Skeletal muscle tissue (tissue), 5 donors: ENCODE results near the gene C1R. TPM values are rescaled to one million over a fixed set of nuclear protein-coding genes. Genes with fewer than 3 reads are reported as not detected.

Experiments
- H3K27ac ChIP-seq: one replicate; pipeline ENCODE4 v1.7.0; 2013; ENCODE audit warnings: mild to moderate bottlenecking, low read depth, low read length, inconsistent platforms
- H3K27me3 ChIP-seq, 3 donors: one replicate each; pipeline ENCODE4 v1.7.0; 2013; ENCODE audit warnings: low read length in 3 of 3; ENCODE audit not compliant: control insufficient read depth in 3 of 3, insufficient read depth in 3 of 3
- H3K36me3 ChIP-seq, 3 donors: one replicate each; pipeline ENCODE4 v1.7.0; 2013; ENCODE audit warnings: low read length in 3 of 3; ENCODE audit not compliant: control insufficient read depth in 3 of 3, insufficient read depth in 3 of 3
- H3K4me1 ChIP-seq, 3 donors: one replicate each; pipeline ENCODE4 v1.7.0; 2013; ENCODE audit warnings: low read length in 3 of 3, mild to moderate bottlenecking in 3 of 3; ENCODE audit not compliant: control insufficient read depth in 3 of 3, insufficient read depth in 3 of 3
- H3K4me3 ChIP-seq, 3 donors: one replicate each; pipeline ENCODE4 v1.7.0; 2013; ENCODE audit warnings: low read length in 3 of 3
- H3K9ac ChIP-seq, 3 donors: one replicate each; pipeline ENCODE4 v1.7.0; 2013; ENCODE audit warnings: low read length in 3 of 3, mild to moderate bottlenecking in 3 of 3, moderate library complexity in 2 of 3, low read depth in 1 of 3
- H3K9me3 ChIP-seq, 3 donors: one replicate each; pipeline ENCODE4 v1.7.0; 2013; ENCODE audit warnings: low read length in 3 of 3; ENCODE audit not compliant: control insufficient read depth in 3 of 3
- small RNA-seq: library from RNA; depleted of rRNA; stranded (forward); fragments of <200 nt; gene quantifications from one replicate; pipeline ENCODE3, GENCODE V24; 2014
- total RNA-seq: library from RNA; depleted of rRNA; stranded (reverse); fragments of >200 nt; gene quantifications from one replicate; pipeline ENCODE4 v1.2.3, GENCODE V29; 2014
- donor health status: Osteomylitis.

Gene C1R
- total RNA-seq, 1 donor from 2014 or later: 76.7 TPM

- Histone ChIP-seq H3K9me3 (no peaks in the 10 kb centered on the region), H3K27ac (no peak overlapping the region)
These were observed 60.9 kb downstream of the C1R start for GRCh38 chr12:7031306-7031705.

More at GRCh38 chr12:7031306-7031705, 60.9 kb downstream of the C1R start:
- H3K4me3 ChIP-seq: no peak overlapping the region
- no peaks in the 10 kb centered on the region for H3K36me3 ChIP-seq
- no peak overlapping the region for H3K9ac ChIP-seq
- no peaks in the 10 kb centered on the region for H3K27me3 ChIP-seq
- no peaks in the 10 kb centered on the region for H3K4me1 ChIP-seq

Small RNAs within 50 kb of the gene (small RNA-seq; reads per million reads assigned to genes)
- not detected for gene AC006512.1
- not detected for gene RNU6-485P

Other genes starting within 250 kb of the C1R start
- gene CDCA3, start 241.2 kb downstream of the C1R start, total RNA-seq: 3.1 TPM
- 61.6 TPM for gene USP5, start 240.3 kb downstream of the C1R start, total RNA-seq
- 1,878 TPM for gene TPI1, start 224.9 kb downstream of the C1R start, total RNA-seq
- gene SPSB2, start 219.1 kb downstream of the C1R start, total RNA-seq: 3.1 TPM
- gene LRRC23, start 187.6 kb downstream of the C1R start, total RNA-seq: 12.5 TPM
- gene ENO2, start 177.9 kb downstream of the C1R start, total RNA-seq: 2.6 TPM
- 7.3 TPM for gene ATN1, start 164.5 kb downstream of the C1R start, total RNA-seq
- not detected for gene RNU7-1, start 148.6 kb downstream of the C1R start, total RNA-seq
- 205 TPM for gene C12orf57, start 148.4 kb downstream of the C1R start, total RNA-seq
- gene PTPN6, start 141.1 kb downstream of the C1R start, total RNA-seq: 7.8 TPM
- 273 TPM for gene PHB2, start 121.8 kb downstream of the C1R start, total RNA-seq
- 28.2 TPM for gene EMG1, start 121.5 kb downstream of the C1R start, total RNA-seq
- 14.6 TPM for gene LPCAT3, start 74.0 kb downstream of the C1R start, total RNA-seq
- gene C1S, start 31.7 kb downstream of the C1R start, total RNA-seq: 89.8 TPM
- gene C1RL, start 16.8 kb upstream of the C1R start, total RNA-seq: 10.4 TPM
- not detected for gene RBP5, start 36.4 kb upstream of the C1R start, total RNA-seq
- 15.1 TPM for gene CLSTN3, start 37.9 kb upstream of the C1R start, total RNA-seq
- 39.7 TPM for gene PEX5, start 97.2 kb upstream of the C1R start, total RNA-seq
- gene ACSM4, start 211.6 kb upstream of the C1R start, total RNA-seq: not detected